Ectodermal cell (in vitro differentiated cells): ENCODE results near the gene DCLK2.

ENCODE experiments used
- H3K27ac ChIP-seq: 2 replicates; pipeline ENCODE4 v1.7.0; 2013; ENCODE audit warnings: mild to moderate bottlenecking, low read depth, low read length; ENCODE audit not compliant: insufficient read depth, poor library complexity, severe bottlenecking
- H3K27me3 ChIP-seq: 2 replicates; pipeline ENCODE4 v1.7.0; 2013; ENCODE audit warnings: mild to moderate bottlenecking, low read length; ENCODE audit not compliant: insufficient read depth, control insufficient read depth, poor library complexity, severe bottlenecking
- H3K36me3 ChIP-seq: one replicate; pipeline ENCODE4 v1.7.0; 2013; ENCODE audit warnings: low read length; ENCODE audit not compliant: control insufficient read depth, insufficient read depth
- H3K4me1 ChIP-seq: one replicate; pipeline ENCODE4 v1.7.0; 2013; ENCODE audit warnings: low read length; ENCODE audit not compliant: control insufficient read depth, insufficient read depth
- H3K4me3 ChIP-seq: 2 replicates; pipeline ENCODE4 v1.7.0; 2013; ENCODE audit warnings: low read depth, low read length, control low read depth; ENCODE audit not compliant: insufficient read depth
- H3K9me3 ChIP-seq: 2 replicates; pipeline ENCODE4 v1.7.0; 2013; ENCODE audit warnings: mild to moderate bottlenecking, low read length, moderate library complexity; ENCODE audit not compliant: control insufficient read depth
- WGBS, 2 experiments: methylation state at CpG; one replicate each; pipeline ENCODE4 v1.1.7; 2013; ENCODE audit warnings: missing lambda C conversion rate in 2 of 2; 5-methylcytosine and 5-hydroxymethylcytosine counted together

The DCLK2 gene

DNA sequence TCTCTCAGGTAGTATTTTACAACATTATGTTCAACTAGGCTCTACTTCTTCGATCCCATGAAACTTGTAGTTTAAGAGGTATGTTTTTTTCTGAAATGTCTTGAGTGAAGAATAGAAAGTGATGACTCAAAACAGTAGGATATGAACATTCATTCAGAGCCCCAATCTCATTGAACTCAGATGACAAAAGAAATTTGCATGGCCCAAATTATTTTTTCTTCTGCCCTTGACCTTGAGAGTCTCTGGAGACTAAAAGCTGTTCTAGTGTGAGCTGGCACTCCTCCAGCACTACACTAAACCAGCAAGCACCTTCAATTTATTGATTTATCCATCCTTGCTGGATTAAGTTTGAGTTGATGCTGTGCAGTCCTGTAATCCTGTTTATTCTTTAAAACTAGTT lies 4.0 kb downstream of the DCLK2 start:
- WGBS, 2 experiments: no CpG with 5 or more reads among the region's 1 CpG
- H3K4me3 ChIP-seq: no peak overlapping the region

DNA sequence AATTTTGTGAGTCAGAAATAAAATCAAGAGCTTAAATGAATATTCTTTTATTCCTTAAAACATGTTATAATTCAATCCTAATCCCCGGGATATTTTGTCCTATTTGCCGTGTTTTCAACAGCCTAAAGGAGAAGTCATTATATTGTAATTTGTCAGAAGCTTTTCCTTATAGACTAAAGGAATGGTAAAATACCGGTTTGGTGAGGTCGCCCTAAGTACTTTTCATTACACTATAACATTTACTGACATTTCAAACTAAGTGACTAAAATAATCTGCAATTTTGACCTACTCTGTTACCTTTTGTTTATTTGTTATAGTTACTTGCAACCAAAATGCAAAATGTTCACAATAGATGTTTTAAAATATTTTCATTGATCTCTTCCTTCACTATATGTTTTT lies 8.8 kb downstream of the DCLK2 start:
- H3K9me3 ChIP-seq: no peaks in the 10 kb centered on the region
- no peaks in the 10 kb centered on the region for H3K27me3 ChIP-seq
- WGBS, 2 experiments: 100% methylated on average over 1 of the region's 4 CpGs
- no peak overlapping the region for H3K4me3 ChIP-seq
- H3K27ac ChIP-seq: no peak overlapping the region
- H3K36me3 ChIP-seq: no peaks in the 10 kb centered on the region
- H3K4me1 ChIP-seq: no peaks in the 10 kb centered on the region

More for the DNA sequence above, 4.0 kb downstream of the DCLK2 start:
- H3K9me3 ChIP-seq: no peaks in the 10 kb centered on the region
- H3K4me1 ChIP-seq: no peaks in the 10 kb centered on the region
- no peaks in the 10 kb centered on the region for H3K36me3 ChIP-seq
- peaks cover 39% of the 10 kb centered on the region for H3K27me3 ChIP-seq
- H3K27ac ChIP-seq: no peak overlapping the region

DNA sequence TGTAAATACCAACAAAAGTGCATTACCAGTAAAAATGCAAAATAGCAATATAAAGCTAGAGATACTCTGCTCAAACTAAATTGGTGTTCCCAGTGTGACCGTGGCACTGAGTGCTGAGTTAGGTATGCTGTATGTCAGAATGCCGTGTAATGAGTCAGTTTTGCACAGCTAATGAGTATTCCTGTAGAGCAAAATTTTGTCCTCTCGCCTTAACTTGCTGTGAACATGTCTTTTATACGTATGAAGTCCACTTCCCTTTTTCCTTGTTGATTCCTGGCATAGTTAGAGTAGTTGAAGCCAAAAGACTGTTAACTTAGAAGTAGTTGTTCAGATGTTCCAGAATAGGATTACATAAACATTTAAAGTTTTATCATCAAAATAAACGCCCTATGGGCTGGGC lies 11.5 kb downstream of the DCLK2 start:
- Histone ChIP-seq H3K36me3 (no peaks in the 10 kb centered on the region), H3K27ac (no peak overlapping the region), H3K4me1 (no peaks in the 10 kb centered on the region), H3K4me3 (no peak overlapping the region), H3K9me3 (no peaks in the 10 kb centered on the region), H3K27me3 (no peaks in the 10 kb centered on the region)
- 94% methylated on average over 5 of the region's 5 CpGs for WGBS, 2 experiments

DNA sequence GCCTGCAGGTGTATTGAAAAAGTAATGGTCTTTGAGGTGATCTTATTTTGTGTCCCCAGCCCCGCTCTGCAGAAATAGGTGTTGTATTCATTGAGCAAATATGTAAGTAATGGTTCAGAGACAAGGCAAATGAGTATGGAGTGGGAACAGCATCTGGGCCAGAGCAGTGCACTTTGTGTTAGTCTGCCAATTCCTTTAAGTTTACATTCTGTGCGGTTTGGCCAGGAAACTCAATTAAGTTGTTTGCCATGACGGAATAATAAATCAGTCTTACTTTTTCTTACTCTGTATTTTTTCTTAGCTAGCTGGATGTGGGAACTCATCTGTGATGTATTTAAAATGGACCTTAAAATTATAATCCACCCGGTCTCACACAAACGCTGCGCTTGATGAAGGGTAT lies 12.6 kb downstream of the DCLK2 start:
- Histone ChIP-seq H3K9me3 (no peaks in the 10 kb centered on the region), H3K4me1 (peaks cover 5% of the 10 kb centered on the region), H3K4me3 (no peak overlapping the region), H3K27ac (no peak overlapping the region), H3K27me3 (no peaks in the 10 kb centered on the region), H3K36me3 (no peaks in the 10 kb centered on the region)
- 91 to 97% methylated on average over 5 to 6 of the region's 6 CpGs for WGBS, 2 experiments

DNA sequence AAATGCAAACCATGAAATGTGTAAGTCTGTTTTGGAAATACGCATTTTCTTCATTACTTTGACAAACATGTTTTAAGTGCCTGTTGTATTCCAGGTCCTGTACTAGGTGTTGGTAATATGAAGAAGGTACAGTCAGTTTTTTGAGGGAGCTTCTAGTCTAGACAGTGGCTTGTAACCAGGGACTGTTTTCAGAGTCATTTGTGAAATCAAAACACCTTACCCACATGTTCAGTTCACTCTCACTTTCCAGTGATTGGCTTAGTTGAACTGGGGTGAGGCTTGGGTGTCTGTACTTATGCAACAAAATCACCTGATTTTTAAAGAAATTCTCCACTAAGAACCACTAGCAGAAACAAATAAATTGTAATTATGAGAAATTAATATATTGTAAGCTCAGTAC lies 16.4 kb downstream of the DCLK2 start:
- WGBS, 2 experiments: 100% methylated on average over 1 of the region's 1 CpG

DNA sequence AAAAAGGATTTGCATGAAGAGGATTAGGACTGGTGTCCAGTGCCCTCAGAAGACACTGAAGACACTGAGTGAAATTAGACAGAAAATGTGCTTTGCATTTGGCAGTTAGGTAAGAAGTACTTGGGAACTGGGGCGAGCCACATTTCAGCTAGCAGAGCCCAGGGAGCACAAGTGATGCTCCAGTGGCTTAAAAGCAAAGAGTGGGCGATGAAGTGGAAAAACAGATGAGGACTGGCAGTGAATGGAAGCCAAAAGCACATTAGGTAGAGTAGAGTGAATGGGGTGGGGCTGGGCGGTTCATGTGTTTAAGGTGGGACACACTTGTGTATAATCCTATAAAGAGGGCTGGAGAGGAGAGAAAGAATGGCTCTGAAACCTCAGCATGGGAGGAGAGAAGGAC lies 18.4 kb downstream of the DCLK2 start:
- Histone ChIP-seq H3K36me3 (no peaks in the 10 kb centered on the region), H3K4me3 (no peak overlapping the region), H3K27ac (no peak overlapping the region), H3K4me1 (peaks cover 20% of the 10 kb centered on the region), H3K9me3 (no peaks in the 10 kb centered on the region), H3K27me3 (no peaks in the 10 kb centered on the region)
- WGBS, 2 experiments: 82 to 83% methylated on average over 3 of the region's 3 CpGs

More for the DNA sequence above, 16.4 kb downstream of the DCLK2 start:
- Histone ChIP-seq H3K27me3 (no peaks in the 10 kb centered on the region), H3K36me3 (no peaks in the 10 kb centered on the region), H3K4me3 (no peak overlapping the region), H3K27ac (no peak overlapping the region), H3K4me1 (peaks cover 20% of the 10 kb centered on the region), H3K9me3 (no peaks in the 10 kb centered on the region)

DNA sequence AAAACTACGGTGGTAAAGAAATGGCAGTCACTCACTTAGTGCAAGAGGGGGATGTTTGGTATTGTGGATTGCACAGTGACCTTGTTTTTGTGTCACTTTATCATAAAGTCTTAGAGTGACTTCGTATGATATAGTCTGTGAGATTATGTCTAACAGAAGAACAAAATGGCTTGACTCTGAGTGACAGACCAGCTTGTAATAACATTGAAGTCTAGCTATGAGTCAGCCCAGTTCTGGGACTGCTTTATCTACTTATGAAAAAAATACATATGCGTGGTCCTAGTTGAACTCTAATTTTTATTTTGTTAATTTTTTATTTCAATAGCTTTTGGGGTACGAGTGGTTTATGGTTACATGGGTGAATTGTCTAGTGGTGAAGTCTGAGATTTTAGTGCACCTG lies 20.0 kb downstream of the DCLK2 start:
- Histone ChIP-seq H3K4me1 (peaks cover 20% of the 10 kb centered on the region), H3K4me3 (no peak overlapping the region), H3K36me3 (no peaks in the 10 kb centered on the region), H3K9me3 (no peaks in the 10 kb centered on the region), H3K27ac (no peak overlapping the region), H3K27me3 (no peaks in the 10 kb centered on the region)
- 93% methylated on average over 4 of the region's 4 CpGs for WGBS, 2 experiments

DNA sequence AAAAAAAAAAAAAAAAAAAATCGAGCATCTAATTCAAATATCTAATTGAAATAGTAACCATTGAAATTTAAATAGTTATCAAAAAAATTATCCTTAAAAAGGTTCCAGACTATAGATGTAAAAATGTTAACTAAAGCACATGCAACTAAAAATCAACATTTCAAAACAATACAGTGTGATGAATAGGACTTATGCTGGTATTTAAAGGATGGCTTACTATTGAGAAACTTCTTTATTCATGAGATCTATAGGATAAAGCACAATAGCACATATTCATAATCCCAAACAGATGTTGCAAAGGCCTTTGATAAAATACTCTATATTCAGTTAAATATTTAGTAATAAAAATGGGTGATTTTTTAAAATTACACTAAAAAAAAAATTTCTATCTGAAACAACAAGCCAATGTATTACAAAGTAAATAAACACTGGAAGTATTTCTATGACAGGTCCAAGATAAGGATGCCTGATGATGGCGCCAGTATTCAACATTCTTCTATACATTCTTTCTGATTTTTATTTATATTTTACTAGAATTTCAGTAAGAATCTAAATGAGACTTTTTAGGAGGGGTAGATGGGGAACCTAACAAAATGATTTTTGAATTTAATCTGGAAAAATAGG lies 26.3 kb downstream of the DCLK2 start:
- no peak overlapping the region for H3K4me3 ChIP-seq
- no peaks in the 10 kb centered on the region for H3K36me3 ChIP-seq
- no peaks in the 10 kb centered on the region for H3K4me1 ChIP-seq
- no peak overlapping the region for H3K27ac ChIP-seq
- H3K27me3 ChIP-seq: no peaks in the 10 kb centered on the region
- WGBS, 2 experiments: no CpG with 5 or more reads among the region's 2 CpGs
- no peaks in the 10 kb centered on the region for H3K9me3 ChIP-seq

DNA sequence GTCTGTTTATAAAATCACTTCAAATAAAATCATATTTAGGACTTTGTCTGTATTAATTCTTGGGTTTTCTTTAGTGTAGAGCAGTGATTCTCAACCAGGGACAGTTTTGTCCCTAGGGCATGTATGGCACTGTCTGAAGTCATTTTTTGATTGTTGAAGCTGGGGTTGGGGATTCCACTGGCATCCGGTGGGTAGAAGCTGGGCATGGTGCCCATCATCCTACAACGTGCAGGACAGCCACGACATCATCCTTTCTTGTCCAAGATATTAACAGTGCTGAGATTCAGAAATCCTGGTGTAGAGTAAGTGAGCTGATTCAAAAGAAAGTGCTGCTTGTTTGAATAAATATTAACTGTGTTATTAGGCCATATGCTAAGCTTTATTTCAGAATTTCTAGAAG lies 28.6 kb downstream of the DCLK2 start:
- no peaks in the 10 kb centered on the region for H3K4me1 ChIP-seq
- H3K9me3 ChIP-seq: no peaks in the 10 kb centered on the region
- H3K27me3 ChIP-seq: no peaks in the 10 kb centered on the region
- H3K4me3 ChIP-seq: no peak overlapping the region
- H3K36me3 ChIP-seq: no peaks in the 10 kb centered on the region
- 93 to 94% methylated on average over 3 of the region's 3 CpGs for WGBS, 2 experiments
- H3K27ac ChIP-seq: no peak overlapping the region

DNA sequence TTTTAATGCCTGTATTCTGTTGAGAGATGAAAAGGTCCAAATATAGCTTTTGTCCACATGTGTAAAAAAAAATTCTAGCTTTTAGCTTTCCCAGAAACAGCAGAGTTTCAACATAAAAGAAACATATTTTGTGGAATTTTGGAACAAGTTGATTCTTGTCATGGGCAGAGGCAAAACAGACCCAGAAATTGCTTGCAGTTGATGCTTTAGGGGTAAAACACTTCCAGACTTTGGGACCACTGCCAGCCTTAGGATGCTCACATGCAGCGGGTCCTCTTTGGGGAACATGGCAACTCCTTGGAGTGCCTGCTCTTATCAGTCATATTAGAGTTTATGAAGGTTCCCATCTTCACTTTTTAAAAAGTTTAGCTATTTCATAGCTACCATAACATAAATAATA lies 30.4 kb downstream of the DCLK2 start:
- no peaks in the 10 kb centered on the region for H3K27me3 ChIP-seq
- WGBS, 2 experiments: 88 to 92% methylated on average over 1 of the region's 1 CpG
- H3K36me3 ChIP-seq: no peaks in the 10 kb centered on the region
- no peak overlapping the region for H3K4me3 ChIP-seq
- no peak overlapping the region for H3K27ac ChIP-seq
- no peaks in the 10 kb centered on the region for H3K9me3 ChIP-seq
- no peaks in the 10 kb centered on the region for H3K4me1 ChIP-seq

DNA sequence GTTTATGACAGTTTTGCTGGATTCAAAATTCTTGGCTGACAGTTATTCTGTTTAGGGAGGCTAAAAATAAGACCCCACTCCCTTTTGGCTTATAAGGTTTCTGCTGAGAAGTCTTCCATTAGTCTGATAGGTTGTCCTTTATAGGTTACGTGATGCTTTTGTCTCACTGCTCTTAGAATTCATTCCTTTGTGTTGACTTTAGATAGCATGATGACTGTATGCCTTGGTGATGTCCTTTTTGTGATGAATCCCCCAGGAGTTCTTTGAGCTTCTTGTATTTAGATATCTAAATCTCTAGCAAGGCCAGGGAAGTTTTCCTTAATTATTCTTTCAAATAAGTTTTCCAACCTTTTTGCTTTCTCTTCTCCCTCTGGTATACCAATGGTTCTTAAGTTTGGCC lies 36.4 kb downstream of the DCLK2 start:
- no peaks in the 10 kb centered on the region for H3K4me1 ChIP-seq
- no peaks in the 10 kb centered on the region for H3K27me3 ChIP-seq
- no peak overlapping the region for H3K4me3 ChIP-seq
- H3K36me3 ChIP-seq: no peaks in the 10 kb centered on the region
- H3K9me3 ChIP-seq: no peaks in the 10 kb centered on the region
- WGBS, 2 experiments: 79 to 83% methylated on average over 1 of the region's 1 CpG
- no peak overlapping the region for H3K27ac ChIP-seq
